Ovary (tissue), 9 donors: ENCODE data around the gene UBE2E1. TPM values are rescaled to one million over a fixed set of nuclear protein-coding genes. Genes with fewer than 3 reads are reported as not detected.

Experiments
- DNase-seq, 5 donors: peaks; one replicate each; pipeline ENCODE4 v3.0.0-alpha.2; 2019 to 2020
- H3K27ac ChIP-seq, 2 donors: fragments of 200-600 bp; one replicate each; pipeline versions ENCODE4 v1.5.1 to v1.8.0; 2019 to 2022
- H3K27me3 ChIP-seq: fragments of 200-600 bp; one replicate; pipeline ENCODE4 v1.8.0; 2022
- H3K36me3 ChIP-seq: fragments of 200-600 bp; sonication (generic); one replicate; pipeline ENCODE4 v1.5.1; 2019
- H3K4me1 ChIP-seq: one replicate; pipeline ENCODE4 v1.8.1; 2013; ENCODE audit warnings: mild to moderate bottlenecking, moderate library complexity; ENCODE audit not compliant: insufficient read depth
- H3K4me3 ChIP-seq: fragments of 200-600 bp; sonication (generic); one replicate; pipeline ENCODE4 v1.5.1; 2017
- H3K9me3 ChIP-seq, 2 donors: fragments of 200-600 bp in 1 of 2; sonication (generic) in 1 of 2; one replicate each; pipeline versions ENCODE4 v1.5.1 to v1.8.1; 2013 to 2019; ENCODE audit warnings: mild to moderate bottlenecking in 1 of 2, moderate library complexity in 1 of 2
- EP300 ChIP-seq: sonication (generic); formaldehyde crosslinking; IDR thresholded peaks from one replicate; pipeline ENCODE4 v1.6.1; 2017; ENCODE audit warnings: antibody characterized with exemption
- POLR2A ChIP-seq: fragments of 450-650 bp; IDR thresholded peaks from one replicate; pipeline ENCODE4 v1.6.1; 2017; ENCODE audit warnings: antibody characterized with exemption, mild to moderate bottlenecking, moderate library complexity
- WGBS, 3 donors: extraction: QIAGEN DNeasy Blood & Tissue Kit in 1 of 3; methylation state at CpG; one replicate each; pipeline versions ENCODE4 v1.1.5 to v1.1.7; 2013 to 2017; 5-methylcytosine and 5-hydroxymethylcytosine counted together
- intact Hi-C, 4 donors: fragments of 100-400 bp; cut with DNase I; formaldehyde crosslinking; loops; one replicate each; pipeline versions ENCODE4 v1.11.0 to v1.15.1; 2022 to 2023
- polyA plus RNA-seq, 2 donors: library from polyadenylated mRNA; stranded (reverse); fragments of 200-250 nt in 1 of 2; fragments of 350-450 nt in 1 of 2; fragmentation: Illumina TruSeq in 1 of 2; extraction: RNeasy Lipid Tissue Mini Kit (QIAGEN cat#74804) in 1 of 2; gene quantifications; one replicate each; pipeline ENCODE4 v1.2.3, GENCODE V29; 2013 to 2014
- total RNA-seq, 7 donors: library from RNA; depleted of rRNA in 2 of 7; stranded (reverse); fragments of >200 nt in 2 of 7; fragmentation: NEBNext Ultra II Directional in 3 of 7; extraction: Animal tissue kit (Norgen Biotek cat#: 25700) in 3 of 7; gene quantifications; one replicate each; pipeline versions ENCODE4 v1.1.0 to v1.2.4, GENCODE V29; 2016 to 2023
- TF ChIP-seq, protein P1 (sequence below), 3 donors: fragments of 450-650 bp in 2 of 3; fragments of 200-600 bp in 1 of 3; IDR thresholded peaks; one replicate each; pipeline versions ENCODE4 v1.5.1 to v1.8.0; 2016 to 2022; ENCODE audit warnings: antibody characterized with exemption in 3 of 3, mild to moderate bottlenecking in 1 of 3
- donor health status: DM: no; HTN: no; CAD: no; lungs with moderate emphysema.
- donor health status: DM: no; HTN: no; CAD: no.
- donor health status: Bipolar disorder and iron deficiency.
- donor health status: DM: yes; HTN: yes; CAD: no.
- donor health status: DM: no; HTN: no; CAD: no.
- donor health status: DM: yes; HTN: yes; CAD: no.

Gene UBE2E1
- total and polyA plus RNA-seq, 9 donors: 65.2 to 133 (median 76.7) TPM

DNA sequence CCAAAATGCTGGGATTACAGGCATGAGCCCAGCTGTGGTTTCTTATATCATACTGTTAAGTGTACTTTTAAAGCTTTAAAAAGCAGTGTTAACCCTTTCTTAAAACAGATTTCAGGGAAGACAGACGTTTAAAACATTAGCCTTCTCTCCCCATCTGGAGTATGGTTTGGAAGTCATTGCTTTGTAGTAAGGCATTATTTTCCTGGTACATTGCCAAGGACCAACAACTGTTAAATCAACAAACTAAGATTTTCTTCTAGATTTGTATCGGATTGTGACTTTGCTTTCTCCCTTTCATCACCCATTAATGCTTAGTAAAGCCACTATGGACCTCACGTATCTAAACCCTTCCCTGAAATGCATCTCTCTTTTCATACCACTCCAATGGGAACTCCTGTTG is 50.5 kb downstream of the UBE2E1 start:
- Histone ChIP-seq H3K4me1 (peaks cover 6% of the 10 kb centered on the region), H3K9me3 (no peaks in the 10 kb centered on the region), H3K27ac (no peak overlapping the region), H3K27me3 (no peaks in the 10 kb centered on the region), H3K4me3 (no peak overlapping the region), H3K36me3 (no peaks in the 10 kb centered on the region)
- TF ChIP-seq, protein P1, sequence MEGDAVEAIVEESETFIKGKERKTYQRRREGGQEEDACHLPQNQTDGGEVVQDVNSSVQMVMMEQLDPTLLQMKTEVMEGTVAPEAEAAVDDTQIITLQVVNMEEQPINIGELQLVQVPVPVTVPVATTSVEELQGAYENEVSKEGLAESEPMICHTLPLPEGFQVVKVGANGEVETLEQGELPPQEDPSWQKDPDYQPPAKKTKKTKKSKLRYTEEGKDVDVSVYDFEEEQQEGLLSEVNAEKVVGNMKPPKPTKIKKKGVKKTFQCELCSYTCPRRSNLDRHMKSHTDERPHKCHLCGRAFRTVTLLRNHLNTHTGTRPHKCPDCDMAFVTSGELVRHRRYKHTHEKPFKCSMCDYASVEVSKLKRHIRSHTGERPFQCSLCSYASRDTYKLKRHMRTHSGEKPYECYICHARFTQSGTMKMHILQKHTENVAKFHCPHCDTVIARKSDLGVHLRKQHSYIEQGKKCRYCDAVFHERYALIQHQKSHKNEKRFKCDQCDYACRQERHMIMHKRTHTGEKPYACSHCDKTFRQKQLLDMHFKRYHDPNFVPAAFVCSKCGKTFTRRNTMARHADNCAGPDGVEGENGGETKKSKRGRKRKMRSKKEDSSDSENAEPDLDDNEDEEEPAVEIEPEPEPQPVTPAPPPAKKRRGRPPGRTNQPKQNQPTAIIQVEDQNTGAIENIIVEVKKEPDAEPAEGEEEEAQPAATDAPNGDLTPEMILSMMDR (IDR thresholded peaks at IDR 0.05): no peak
- no peak for TF ChIP-seq EP300
- TF ChIP-seq POLR2A: no peak
- WGBS, 3 donors: 50 to 66% (median 64%) methylated on average over 3 of the region's 3 CpGs
- DNase-seq: no peak
- intact Hi-C loops: no loop called here

DNA sequence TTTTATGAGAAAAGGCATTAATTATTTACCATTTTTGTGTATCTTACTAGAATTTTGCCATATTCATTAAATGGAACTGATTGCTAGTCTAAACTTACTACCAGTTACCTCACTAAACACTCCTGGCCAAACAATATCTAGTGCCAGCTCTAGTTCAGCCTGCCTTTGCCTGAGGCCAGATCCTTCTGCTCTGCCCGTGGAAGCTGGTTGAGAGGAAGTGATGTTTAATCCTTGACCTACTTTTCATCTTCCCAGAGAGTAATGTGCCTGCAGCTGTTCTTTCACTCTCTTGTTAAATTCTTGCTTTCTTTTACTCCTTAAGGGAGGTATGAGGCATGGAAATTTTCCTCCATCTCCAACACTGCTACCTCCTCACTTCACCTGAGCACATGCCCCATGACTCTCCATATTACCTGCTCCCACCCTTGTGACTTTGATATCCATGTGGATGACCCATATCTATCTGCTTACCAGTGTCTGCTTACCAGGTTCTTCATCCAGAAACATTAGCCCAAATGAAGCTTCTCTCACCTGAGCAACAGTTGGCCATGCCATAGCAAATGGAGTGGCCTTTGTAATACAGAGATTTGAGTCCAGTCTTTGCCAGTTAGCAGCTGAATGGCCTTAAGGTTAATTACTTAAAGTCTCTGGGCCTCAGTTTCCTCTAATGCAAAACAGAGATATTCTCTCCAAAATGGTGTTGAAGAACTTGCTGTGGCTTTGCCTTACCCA is 53.4 kb downstream of the UBE2E1 start:
- TF ChIP-seq EP300: no peak
- TF ChIP-seq, protein P1 (IDR thresholded peaks at IDR 0.05): no peak
- no peaks in the 10 kb centered on the region for H3K27me3 ChIP-seq
- 0% methylated on average over 1 of the region's 1 CpG for WGBS, 3 donors
- H3K27ac ChIP-seq: peak overlapping the region in 1 of 2 donors; percentile 16
- peaks cover 8% of the 10 kb centered on the region for H3K4me1 ChIP-seq
- DNase-seq: peak in 3 of 5 donors; percentile 27 to 42 (median 32)
- H3K9me3 ChIP-seq: no peaks in the 10 kb centered on the region
- H3K4me3 ChIP-seq: no peak overlapping the region
- H3K36me3 ChIP-seq: no peaks in the 10 kb centered on the region
- intact Hi-C loops: no loop called here

DNA sequence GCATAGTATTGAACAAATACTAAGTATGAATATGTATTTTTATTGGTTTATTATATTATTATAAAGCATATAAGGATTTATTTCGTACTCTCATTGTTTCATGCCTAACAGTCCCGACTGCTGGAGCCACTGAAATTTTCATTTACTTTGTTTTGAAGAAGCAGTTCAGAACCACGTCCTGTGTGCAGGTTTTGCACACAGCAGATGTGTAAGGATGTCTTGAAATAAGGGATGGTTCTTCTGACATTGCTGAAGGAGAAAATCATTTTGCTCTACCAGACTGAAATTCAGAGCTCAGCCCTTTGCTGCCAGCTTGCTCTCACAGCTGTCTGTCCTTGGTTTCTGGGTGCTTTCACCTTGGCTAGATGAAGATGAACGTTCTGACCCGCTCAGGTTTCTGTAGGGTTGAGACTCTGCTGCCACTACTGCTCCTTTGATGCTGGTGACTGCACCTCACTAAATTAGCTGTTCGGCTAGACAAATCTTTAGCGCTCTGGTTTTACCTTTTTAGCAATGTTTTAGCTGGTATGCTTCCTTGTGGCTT is 54.2 kb downstream of the UBE2E1 start:
- Histone ChIP-seq H3K4me1 (peaks cover 10% of the 10 kb centered on the region), H3K4me3 (no peak overlapping the region), H3K27me3 (no peaks in the 10 kb centered on the region), H3K36me3 (no peaks in the 10 kb centered on the region), H3K9me3 (no peaks in the 10 kb centered on the region), H3K27ac (no peak overlapping the region)
- TF ChIP-seq EP300: no peak
- TF ChIP-seq POLR2A: no peak
- TF ChIP-seq, protein P1 (IDR thresholded peaks at IDR 0.05): no peak
- DNase-seq: no peak
- 81 to 92% (median 86%) methylated on average over 7 of the region's 7 CpGs for WGBS, 3 donors
- intact Hi-C loops: no loop called here

DNA sequence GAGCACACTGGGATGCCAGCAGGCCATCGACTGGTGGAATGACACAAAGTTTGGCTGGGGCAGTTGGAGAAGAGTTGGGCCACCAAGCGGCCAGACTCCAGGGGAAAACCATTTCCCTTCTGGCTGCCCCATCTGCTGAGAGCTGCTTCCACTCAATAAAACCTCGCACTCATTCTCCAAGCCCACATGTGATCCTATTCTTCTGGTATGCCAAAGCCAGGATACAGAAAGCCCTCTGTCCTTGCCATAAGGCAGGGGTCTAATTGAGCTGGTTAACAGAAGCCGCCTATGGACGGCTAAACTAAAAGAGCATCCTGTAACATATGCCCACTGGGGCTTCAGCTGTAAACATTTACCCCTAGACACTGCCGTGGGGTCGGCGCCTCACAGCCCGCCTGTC is 55.9 kb downstream of the UBE2E1 start:
- intact Hi-C loops: no loop called here
- no peaks in the 10 kb centered on the region for H3K27me3 ChIP-seq
- no peaks in the 10 kb centered on the region for H3K9me3 ChIP-seq
- WGBS, 3 donors: 96 to 98% (median 96%) methylated on average over 9 of the region's 9 CpGs
- no peak overlapping the region for H3K27ac ChIP-seq
- DNase-seq: no peak
- H3K4me3 ChIP-seq: no peak overlapping the region
- peaks cover 24% of the 10 kb centered on the region for H3K4me1 ChIP-seq
- H3K36me3 ChIP-seq: no peaks in the 10 kb centered on the region
- no peak for TF ChIP-seq POLR2A
- TF ChIP-seq EP300: no peak
- TF ChIP-seq, protein P1 (IDR thresholded peaks at IDR 0.05): no peak
